ENCODE results near the gene ANKRD39.

GRCh38 chr2:96894151-96894531 lies 36.3 kb upstream of the ANKRD39 start:
- TF ChIP-seq CTCF (IDR thresholded peaks at IDR 0.05) (no peak), POLR2A (IDR thresholded peaks at IDR 0.05) (no peak)

Data from Peyer's patch (tissue), 4 donors.